GM23338 (cell line): ENCODE results near the gene ITGB3. TPM values are rescaled to one million over a fixed set of nuclear protein-coding genes. Genes with fewer than 3 reads are reported as not detected.

Experiments
- ATAC-seq: fragments of 200-7000 bp; cut with Tn5 transposase; 3 replicates; pipeline ENCODE4 v1.9.1; 2020
- DNase-seq: peaks from one replicate; pipeline ENCODE4 v3.0.0-alpha.2; 2015; ENCODE audit warnings: low spot score
- H2AFZ ChIP-seq: fragments of 200-600 bp; sonication (generic); 2 replicates; pipeline ENCODE4 v1.8.0; 2016; ENCODE audit warnings: antibody characterized with exemption, mild to moderate bottlenecking, moderate library complexity
- H3F3A ChIP-seq: fragments of 200-600 bp; sonication (generic); replicated peaks from 2 replicates; pipeline ENCODE4 v1.8.0; 2017; ENCODE audit warnings: antibody characterized with exemption, mixed run types, low read depth
- H3K27ac ChIP-seq: fragments of 200-600 bp; sonication (generic); 2 replicates; pipeline ENCODE4 v1.6.1; 2016; ENCODE audit warnings: low read depth
- H3K27me3 ChIP-seq: fragments of 200-600 bp; sonication (generic); 2 replicates; pipeline ENCODE4 v1.8.0; 2016; ENCODE audit warnings: mild to moderate bottlenecking, mixed run types, moderate library complexity; ENCODE audit not compliant: insufficient read depth
- H3K36me3 ChIP-seq: fragments of 200-600 bp; sonication (generic); 2 replicates; pipeline ENCODE4 v1.8.0; 2016; ENCODE audit warnings: mild to moderate bottlenecking; ENCODE audit not compliant: insufficient read depth
- H3K4me1 ChIP-seq: fragments of 200-600 bp; sonication (generic); 2 replicates; pipeline ENCODE4 v1.8.0; 2016; ENCODE audit warnings: mild to moderate bottlenecking, moderate library complexity; ENCODE audit not compliant: insufficient read depth
- H3K4me2 ChIP-seq: fragments of 200-600 bp; sonication (generic); 2 replicates; pipeline ENCODE4 v1.7.1; 2017; ENCODE audit warnings: mixed run types
- H3K4me3 ChIP-seq: fragments of 200-600 bp; sonication (generic); 2 replicates; pipeline ENCODE4 v1.6.1; 2016; ENCODE audit warnings: mixed run types
- H3K79me2 ChIP-seq: fragments of 200-600 bp; sonication (generic); replicated peaks from 2 replicates; pipeline ENCODE4 v1.8.0; 2017; ENCODE audit warnings: mild to moderate bottlenecking; ENCODE audit not compliant: insufficient read depth
- H3K9me2 ChIP-seq: fragments of 200-600 bp; sonication (generic); 2 replicates; pipeline ENCODE4 v1.8.0; 2017; ENCODE audit not compliant: insufficient read depth
- H4K20me1 ChIP-seq: fragments of 200-600 bp; sonication (generic); replicated peaks from 2 replicates; pipeline ENCODE4 v1.8.0; 2017; ENCODE audit warnings: mild to moderate bottlenecking; ENCODE audit not compliant: insufficient read depth
- H3K27ac Mint-ChIP-seq: 2 replicates; pipeline ENCODE4 v1.8.0; 2020; ENCODE audit warnings: inconsistent platforms, mild to moderate bottlenecking, moderate library complexity, mixed read lengths
- H3K27me3 Mint-ChIP-seq: 3 replicates; pipeline ENCODE4 v1.8.0; 2022; ENCODE audit warnings: low read depth, mild to moderate bottlenecking, moderate library complexity, mixed read lengths, inconsistent platforms; ENCODE audit not compliant: insufficient read depth, poor library complexity
- H3K36me3 Mint-ChIP-seq: 3 replicates; pipeline ENCODE4 v1.8.0; 2021; ENCODE audit warnings: low read depth, mild to moderate bottlenecking, inconsistent platforms, moderate library complexity, mixed read lengths
- H3K4me1 Mint-ChIP-seq: 3 replicates; pipeline ENCODE4 v1.8.0; 2020; ENCODE audit warnings: mild to moderate bottlenecking, inconsistent platforms, mixed read lengths
- H3K4me3 Mint-ChIP-seq: 3 replicates; pipeline ENCODE4 v1.8.0; 2021; ENCODE audit warnings: moderate library complexity, mild to moderate bottlenecking, inconsistent platforms, mixed read lengths
- H3K9me3 Mint-ChIP-seq: 3 replicates; pipeline ENCODE4 v1.8.0; 2020; ENCODE audit warnings: moderate library complexity, mild to moderate bottlenecking, inconsistent platforms, mixed read lengths
- CREB1 ChIP-seq: fragments of 250-450 bp; sonication (Bioruptor Pico); IDR thresholded peaks from 2 replicates; pipeline ENCODE4 v1.5.0; 2020; ENCODE audit warnings: low read depth, mild to moderate bottlenecking, moderate library complexity
- CTCF ChIP-seq, 2 experiments: fragments of 200-600 bp in 1 of 2; sonication (generic) in 1 of 2; conservative IDR thresholded peaks; 2 replicates each; pipeline versions ENCODE4 v1.5.1 to v1.6.1; 2016 to 2017; ENCODE audit warnings: antibody characterized with exemption in 2 of 2, low read depth in 2 of 2, mild to moderate bottlenecking in 2 of 2, moderate library complexity in 1 of 2
- EZH2phosphoT487 ChIP-seq: fragments of 200-600 bp; sonication (generic); IDR thresholded peaks from one replicate; pipeline ENCODE4 v1.8.1; 2018; ENCODE audit warnings: antibody characterized with exemption; ENCODE audit not compliant: unreplicated experiment
- NANOG ChIP-seq: IDR thresholded peaks from 2 replicates; pipeline ENCODE4 v1.6.1; 2016; ENCODE audit warnings: antibody characterized with exemption, borderline replicate concordance
- REST ChIP-seq: IDR thresholded peaks from one replicate; pipeline ENCODE4 v1.6.1; 2018; ENCODE audit warnings: antibody characterized with exemption; ENCODE audit not compliant: unreplicated experiment
- STAT1 ChIP-seq: IDR thresholded peaks from one replicate; pipeline ENCODE4 v1.6.1; 2016; ENCODE audit warnings: antibody characterized with exemption; ENCODE audit not compliant: unreplicated experiment
- ZNF114 ChIP-seq: fragments of 250-450 bp; sonication (Bioruptor Pico); IDR thresholded peaks from 2 replicates; pipeline ENCODE4 v1.5.0; 2020; ENCODE audit warnings: mild to moderate bottlenecking, moderate library complexity
- ZNF462 ChIP-seq: fragments of 250-450 bp; sonication (Bioruptor Pico); IDR thresholded peaks from 2 replicates; pipeline ENCODE4 v1.5.0; 2020; ENCODE audit warnings: mild to moderate bottlenecking, moderate library complexity
- polyA plus RNA-seq: library from polyadenylated mRNA; unstranded; fragments of >200 nt; fragmentation: Nextera tagmentation; extraction: Ambion mirVana; gene quantifications from 2 replicates; pipeline ENCODE4 v1.2.1, GENCODE V29; 2016
- total RNA-seq: library from RNA; depleted of rRNA; stranded (reverse); fragments of >200 nt; shearing (Covaris generic); gene quantifications from 2 replicates; pipeline ENCODE4 v1.2.3, GENCODE V29; 2014

The ITGB3 gene
- total and polyA plus RNA-seq, 2 experiments from 2014 or later = 0.52 TPM; not detected in 1

DNA sequence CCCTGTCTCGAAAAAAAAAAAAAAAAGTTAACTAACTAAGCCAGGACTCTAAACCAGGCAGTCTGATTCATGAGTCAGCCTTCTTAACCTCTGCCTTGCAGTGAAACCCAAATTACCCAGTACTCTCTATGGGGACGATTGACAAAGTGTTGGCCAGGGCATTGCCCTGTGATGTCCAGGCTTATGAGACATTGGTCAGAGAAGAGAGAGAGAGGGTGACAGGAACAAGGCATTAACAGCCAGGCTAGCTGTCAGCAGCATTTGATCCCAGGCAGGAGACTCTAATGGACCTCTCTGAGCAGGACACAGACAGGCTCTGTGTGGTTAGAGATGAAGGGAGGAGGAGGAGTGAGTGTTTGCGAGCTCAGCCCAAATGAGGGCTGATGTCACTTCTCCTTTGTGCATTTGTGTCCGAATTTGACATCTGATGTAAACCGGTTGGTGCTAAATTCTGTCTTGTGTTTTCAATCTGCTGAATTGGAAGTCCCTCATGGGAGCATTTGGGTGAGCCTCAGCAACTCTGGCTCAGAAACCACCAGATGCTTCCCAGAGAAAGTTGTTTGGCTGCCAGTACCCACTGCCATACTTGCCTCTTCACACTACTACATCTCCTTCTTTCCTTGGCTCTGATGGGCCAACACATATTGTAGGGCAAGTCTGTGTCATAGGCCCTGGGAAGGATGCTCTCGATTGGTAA, 48.8 kb upstream of the ITGB3 start (continued):
- TF ChIP-seq REST = no peak
- TF ChIP-seq EZH2phosphoT487 = no peak
- TF ChIP-seq STAT1 = no peak
- no peak for TF ChIP-seq ZNF114 (CRISPR knock-in tag)
- no peak for TF ChIP-seq CTCF (conservative IDR thresholded peaks at IDR 0.05; ENCODE audit: low read depth in 2 of 2)

GRCh38 chr17:47205419-47205963, 48.1 kb upstream of the ITGB3 start:
- no peaks in the 10 kb centered on the region for H3K9me2 ChIP-seq
- H3K4me3 ChIP-seq = no peak overlapping the region
- Mint-ChIP-seq H3K27me3 (peaks cover 3% of the 10 kb centered on the region), H3K4me3 (no peak overlapping the region; the same call in 2 of the 3 replicates), H3K4me1 (peaks cover 13% of the 10 kb centered on the region), H3K27ac (no peak overlapping the region), H3K9me3 (no peaks in the 10 kb centered on the region), H3K36me3 (no peaks in the 10 kb centered on the region)
- no peaks in the 10 kb centered on the region for H4K20me1 ChIP-seq
- ATAC-seq (peak; percentile 72), DNase-seq (peak; percentile 44)
- H3K36me3 ChIP-seq = no peaks in the 10 kb centered on the region
- peak overlapping the region; percentile 24; the same call in 1 of the 2 replicates for H3K4me2 ChIP-seq
- H3K79me2 ChIP-seq = no peaks in the 10 kb centered on the region
- peak overlapping the region; percentile 89 for H2AFZ ChIP-seq
- H3F3A ChIP-seq = no peaks in the 10 kb centered on the region
- H3K4me1 ChIP-seq = peaks cover 8% of the 10 kb centered on the region; the same call in 1 of the 2 replicates
- no peaks in the 10 kb centered on the region for H3K27me3 ChIP-seq
- H3K27ac ChIP-seq = no peak overlapping the region
- no peak for TF ChIP-seq REST
- no peak for TF ChIP-seq CREB1 (CRISPR knock-in tag)
- TF ChIP-seq NANOG = no peak
- TF ChIP-seq ZNF462 (CRISPR knock-in tag) = no peak
- no peak for TF ChIP-seq ZNF114 (CRISPR knock-in tag)
